CD4-positive, alpha-beta T cell treated with Interleukin-6 at 100 ng/mL for 8 hours (primary cell): ENCODE measurements around the gene CAMKMT.

Experiments used
- DNase-seq: peaks from one replicate; pipeline ENCODE4 v3.0.0-alpha.2; 2020; ENCODE audit warnings: mixed read lengths, low spot score

Gene CAMKMT

GRCh38 chr2:44743473-44743872, 381.7 kb downstream of the CAMKMT start:
- DNase-seq = no peak

- DNase-seq = no peak
Observed at GRCh38 chr2:44744961-44745892, 383.5 kb downstream of the CAMKMT start.

- no peak for DNase-seq
Observed at GRCh38 chr2:44745922-44746766, 384.4 kb downstream of the CAMKMT start.

DNA sequence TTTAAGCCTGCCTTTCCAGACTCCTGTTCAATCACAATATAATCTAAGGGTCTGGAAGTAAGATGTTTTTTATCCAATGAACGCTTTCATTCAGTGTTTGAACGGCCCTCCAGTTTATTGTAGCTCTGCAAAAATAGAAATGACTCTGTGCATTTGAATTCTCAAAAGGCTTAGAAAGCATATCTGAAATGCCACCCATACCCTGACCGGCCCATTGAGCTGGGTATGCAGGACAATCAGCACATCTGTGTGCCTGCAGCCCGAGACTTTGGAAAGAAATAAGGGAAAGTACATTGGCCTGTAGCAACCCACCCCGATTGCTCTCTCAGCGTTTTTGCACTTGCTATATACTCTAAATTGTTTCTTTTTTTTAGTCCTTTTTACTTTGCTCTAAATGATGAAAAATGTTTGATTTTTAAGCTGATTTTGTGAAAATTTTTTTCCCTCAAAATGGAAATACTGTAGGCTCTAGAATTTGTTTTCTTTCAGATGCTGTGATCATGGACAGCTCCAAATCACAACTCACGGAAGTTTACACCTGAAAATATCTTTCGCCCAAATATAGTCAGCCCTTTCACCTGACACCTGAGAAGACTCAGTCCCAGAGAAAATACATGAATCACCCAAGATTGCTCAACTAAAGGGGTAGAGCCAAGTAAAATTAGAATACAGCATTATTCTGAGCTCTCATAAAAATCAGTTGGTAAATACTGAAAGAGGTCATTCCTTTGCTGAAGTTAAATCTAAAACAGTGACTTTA, 385.3 kb downstream of the CAMKMT start:
- DNase-seq = no peak

- DNase-seq = no peak
Observed at GRCh38 chr2:44747794-44748193, 386.0 kb downstream of the CAMKMT start.

DNA sequence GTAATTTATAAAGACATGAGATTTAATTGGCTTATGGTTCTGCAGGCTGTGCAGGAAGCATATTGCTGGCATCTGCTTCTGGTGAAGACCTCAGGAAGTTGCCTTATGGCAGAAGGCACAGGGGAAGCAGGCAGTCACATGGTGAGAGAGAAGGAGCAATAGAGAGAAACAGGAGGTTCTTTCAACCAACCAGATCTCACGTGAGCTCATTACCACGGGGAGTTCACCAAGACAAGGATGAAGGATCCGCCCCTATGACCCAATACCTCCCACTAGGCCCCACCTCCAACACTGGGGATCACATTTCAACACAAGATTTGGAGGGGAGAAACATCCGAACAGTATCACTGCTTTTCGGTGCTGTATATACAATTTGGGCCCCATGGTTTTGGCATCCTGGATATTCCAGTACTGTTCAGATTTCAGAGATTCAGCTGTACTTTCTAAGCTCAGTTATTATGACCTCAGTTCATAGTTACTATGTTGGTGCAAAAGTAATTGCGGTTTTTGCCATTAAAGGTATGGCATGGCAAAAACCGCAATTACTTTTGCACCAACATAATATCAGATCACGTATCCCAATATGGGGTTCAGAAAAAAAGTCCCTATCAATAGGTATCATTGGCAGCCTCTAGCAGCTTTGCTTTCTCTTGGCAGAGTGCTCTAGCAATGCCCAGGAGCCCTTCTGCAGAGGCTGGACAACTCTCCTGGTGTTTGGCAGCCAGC, 390.2 kb downstream of the CAMKMT start:
- no peak for DNase-seq

GRCh38 chr2:44752761-44753160, 391.0 kb downstream of the CAMKMT start:
- DNase-seq = no peak

GRCh38 chr2:44753552-44754285, 392.0 kb downstream of the CAMKMT start:
- no peak for DNase-seq

DNA sequence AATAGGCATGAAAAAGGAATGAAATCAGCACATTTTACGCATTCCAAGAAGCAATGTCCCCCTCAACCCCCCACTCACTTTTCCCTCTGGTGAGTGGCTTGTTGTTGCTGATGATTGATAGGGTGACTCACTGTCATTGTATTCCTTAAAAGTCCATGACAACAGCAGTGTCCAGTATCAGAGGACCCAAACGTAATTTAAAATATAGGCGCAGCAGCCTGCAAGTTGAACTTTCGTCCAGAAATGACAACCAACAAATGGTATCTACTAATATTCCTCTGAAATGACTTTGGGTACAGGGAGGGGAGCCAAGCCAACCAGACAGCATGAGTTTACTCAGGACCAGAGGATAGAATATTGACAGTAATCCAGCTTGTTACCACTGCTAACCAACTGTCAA, 396.8 kb downstream of the CAMKMT start:
- DNase-seq = no peak

DNA sequence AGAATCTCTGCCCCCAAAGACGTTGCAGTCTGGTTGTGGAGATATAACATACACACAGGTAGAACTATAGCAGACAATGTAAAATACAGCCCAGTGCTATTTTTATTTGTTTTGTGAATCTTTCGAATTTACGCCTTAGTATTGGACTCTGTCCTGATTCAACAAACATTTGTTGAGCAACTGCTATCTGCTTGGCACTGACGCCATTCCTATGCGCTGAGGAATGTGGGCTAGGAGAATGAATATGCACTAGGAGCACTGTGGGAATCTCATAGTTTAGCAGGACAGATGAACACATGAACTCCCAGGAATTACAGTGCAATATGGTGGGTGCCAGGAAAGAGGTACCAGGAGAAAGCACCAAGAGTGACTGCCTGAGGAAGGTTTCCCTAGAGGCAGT, 398.1 kb downstream of the CAMKMT start:
- no peak for DNase-seq

DNA sequence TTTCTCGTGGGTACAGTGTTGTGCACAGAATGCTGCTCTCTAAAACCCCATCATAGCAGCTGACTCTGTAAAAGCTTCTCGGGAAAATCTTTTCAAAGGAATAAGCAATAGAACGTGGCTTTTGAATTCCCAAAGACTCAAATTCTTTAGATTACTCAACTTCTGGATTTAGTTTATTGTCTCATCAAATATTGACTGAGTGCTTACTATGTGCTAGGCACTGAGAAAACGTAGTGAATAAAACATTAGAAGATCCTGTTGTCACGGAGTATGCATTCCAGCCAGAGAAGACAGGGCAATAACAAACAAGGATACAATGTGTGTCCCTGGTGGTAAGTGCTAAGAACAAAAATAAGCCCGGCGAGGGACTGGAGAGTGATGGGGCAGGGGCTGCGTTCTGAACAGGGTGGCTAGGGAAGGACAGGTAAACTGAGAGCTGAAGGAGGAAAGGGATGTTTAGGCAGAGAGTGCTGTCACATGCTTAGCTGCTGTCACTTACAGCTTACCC, 401.6 kb downstream of the CAMKMT start:
- DNase-seq = no peak

GRCh38 chr2:44766220-44766619, 404.5 kb downstream of the CAMKMT start:
- DNase-seq = no peak

DNA sequence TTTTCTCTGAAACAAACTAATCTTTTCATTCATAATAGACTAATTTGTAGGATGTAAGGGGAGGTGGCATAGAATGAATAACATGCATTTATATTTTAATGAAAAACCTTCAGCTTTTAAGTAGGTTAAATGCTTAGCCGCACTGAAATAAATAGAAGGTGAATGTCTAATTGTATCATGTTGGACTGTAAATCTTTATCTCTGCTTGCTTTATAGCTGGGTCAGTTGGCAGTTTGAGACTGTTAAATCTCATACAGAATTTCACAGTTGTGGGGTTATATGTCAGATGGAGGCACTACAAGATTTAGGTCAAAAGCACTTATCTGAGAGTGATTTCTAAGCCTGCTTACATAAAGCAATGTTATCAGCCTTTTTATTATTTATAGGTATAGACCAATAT, 405.0 kb downstream of the CAMKMT start:
- DNase-seq = no peak

GRCh38 chr2:44767691-44768090, 405.9 kb downstream of the CAMKMT start:
- no peak for DNase-seq

GRCh38 chr2:44768438-44769236, 406.9 kb downstream of the CAMKMT start:
- no peak for DNase-seq

DNA sequence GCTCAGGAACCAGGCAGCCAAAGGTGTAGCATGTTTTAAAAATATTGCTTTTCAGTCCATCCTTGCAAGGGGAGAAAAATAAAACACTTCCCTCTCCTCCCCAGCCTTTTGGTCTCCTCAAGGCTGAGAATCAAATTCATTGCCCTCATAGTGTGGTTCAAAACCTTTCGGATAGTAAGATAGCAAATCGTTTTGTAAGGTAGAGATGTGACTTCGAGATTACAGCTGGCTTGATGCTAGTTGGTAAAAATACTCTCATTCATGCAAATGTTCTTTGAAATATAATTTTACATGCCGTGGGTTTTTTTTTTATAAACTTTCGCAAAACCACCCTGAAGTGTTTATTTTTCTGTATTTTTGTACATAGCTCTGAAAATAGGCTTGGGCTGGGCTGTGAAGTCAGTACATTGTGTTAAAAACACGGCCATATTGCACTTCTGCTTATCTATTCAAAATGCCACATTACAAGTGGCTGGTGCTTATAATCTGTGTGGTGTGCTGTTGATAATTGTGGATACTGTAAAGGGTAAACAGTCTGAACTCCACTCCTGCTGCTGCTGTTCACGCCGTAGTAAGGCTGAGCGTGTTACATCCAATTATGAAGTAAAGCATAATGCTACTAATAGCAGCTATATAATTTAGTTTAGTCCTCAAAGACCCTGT, 407.7 kb downstream of the CAMKMT start:
- no peak for DNase-seq

GRCh38 chr2:44770221-44771195, 408.8 kb downstream of the CAMKMT start:
- no peak for DNase-seq

- DNase-seq = no peak
Observed at GRCh38 chr2:44771522-44771921, 409.8 kb downstream of the CAMKMT start.
